ENCODE measurements around the gene ATP5PD.

Gene ATP5PD

DNA sequence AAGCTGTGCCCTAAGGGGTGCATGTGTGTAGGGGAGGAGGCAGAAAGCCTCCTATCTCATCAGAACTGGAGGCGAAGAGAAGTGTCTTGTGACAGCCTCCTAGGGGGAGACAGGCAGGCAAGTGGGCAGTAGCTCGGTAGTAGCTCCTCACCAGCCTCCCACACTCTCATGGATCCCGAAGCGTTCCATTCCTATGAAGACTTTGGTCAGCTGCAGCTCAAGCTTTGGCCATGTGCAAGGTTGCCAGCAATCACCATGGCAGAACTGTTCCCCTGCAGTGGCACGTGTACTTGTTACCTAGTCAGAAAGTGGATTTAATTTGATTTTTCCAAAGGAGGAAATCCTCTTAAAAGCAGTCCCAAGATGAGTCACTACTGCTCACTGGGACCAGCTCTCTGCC lies 27.6 kb downstream of the ATP5PD start:
- no peak overlapping the region for H3K4me3 ChIP-seq (replicated peaks; ENCODE audit: low read depth, low read length)
- TF ChIP-seq, protein P1, sequence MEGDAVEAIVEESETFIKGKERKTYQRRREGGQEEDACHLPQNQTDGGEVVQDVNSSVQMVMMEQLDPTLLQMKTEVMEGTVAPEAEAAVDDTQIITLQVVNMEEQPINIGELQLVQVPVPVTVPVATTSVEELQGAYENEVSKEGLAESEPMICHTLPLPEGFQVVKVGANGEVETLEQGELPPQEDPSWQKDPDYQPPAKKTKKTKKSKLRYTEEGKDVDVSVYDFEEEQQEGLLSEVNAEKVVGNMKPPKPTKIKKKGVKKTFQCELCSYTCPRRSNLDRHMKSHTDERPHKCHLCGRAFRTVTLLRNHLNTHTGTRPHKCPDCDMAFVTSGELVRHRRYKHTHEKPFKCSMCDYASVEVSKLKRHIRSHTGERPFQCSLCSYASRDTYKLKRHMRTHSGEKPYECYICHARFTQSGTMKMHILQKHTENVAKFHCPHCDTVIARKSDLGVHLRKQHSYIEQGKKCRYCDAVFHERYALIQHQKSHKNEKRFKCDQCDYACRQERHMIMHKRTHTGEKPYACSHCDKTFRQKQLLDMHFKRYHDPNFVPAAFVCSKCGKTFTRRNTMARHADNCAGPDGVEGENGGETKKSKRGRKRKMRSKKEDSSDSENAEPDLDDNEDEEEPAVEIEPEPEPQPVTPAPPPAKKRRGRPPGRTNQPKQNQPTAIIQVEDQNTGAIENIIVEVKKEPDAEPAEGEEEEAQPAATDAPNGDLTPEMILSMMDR (IDR thresholded peaks at IDR 0.05; ENCODE audit: low read depth, low read length, missing control alignments): no peak
- no peak for DNase-seq (ENCODE audit: extremely low read depth, low read depth)

DNA sequence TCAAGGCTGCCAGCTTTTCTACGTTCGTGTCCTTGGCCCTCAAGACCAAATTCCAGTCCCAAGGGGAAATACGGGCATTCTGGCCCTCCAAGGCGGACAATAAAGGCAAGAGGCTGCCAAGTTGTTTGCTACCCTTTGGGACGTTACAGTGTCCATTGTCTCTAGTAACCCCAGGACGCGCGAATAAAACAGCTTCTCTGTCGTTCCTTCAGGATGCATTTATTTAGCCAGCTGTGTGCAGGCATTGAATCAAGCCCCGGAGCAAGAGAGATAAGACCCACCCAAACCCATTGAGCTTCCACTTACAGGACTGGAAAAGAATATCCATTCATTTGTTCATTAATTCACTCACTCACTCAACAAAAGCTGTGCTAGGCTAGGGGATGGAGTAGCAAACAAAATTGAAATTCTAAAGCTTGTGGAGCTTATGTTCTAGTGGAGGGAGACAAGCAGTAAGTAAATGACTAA lies 33.6 kb downstream of the ATP5PD start:
- TF ChIP-seq, protein P1 (IDR thresholded peaks at IDR 0.05; ENCODE audit: low read depth, low read length, missing control alignments): no peak
- peak overlapping the region; percentile 92 for H3K4me3 ChIP-seq (replicated peaks; ENCODE audit: low read depth, low read length)
- no peak for DNase-seq (ENCODE audit: extremely low read depth, low read depth)

DNA sequence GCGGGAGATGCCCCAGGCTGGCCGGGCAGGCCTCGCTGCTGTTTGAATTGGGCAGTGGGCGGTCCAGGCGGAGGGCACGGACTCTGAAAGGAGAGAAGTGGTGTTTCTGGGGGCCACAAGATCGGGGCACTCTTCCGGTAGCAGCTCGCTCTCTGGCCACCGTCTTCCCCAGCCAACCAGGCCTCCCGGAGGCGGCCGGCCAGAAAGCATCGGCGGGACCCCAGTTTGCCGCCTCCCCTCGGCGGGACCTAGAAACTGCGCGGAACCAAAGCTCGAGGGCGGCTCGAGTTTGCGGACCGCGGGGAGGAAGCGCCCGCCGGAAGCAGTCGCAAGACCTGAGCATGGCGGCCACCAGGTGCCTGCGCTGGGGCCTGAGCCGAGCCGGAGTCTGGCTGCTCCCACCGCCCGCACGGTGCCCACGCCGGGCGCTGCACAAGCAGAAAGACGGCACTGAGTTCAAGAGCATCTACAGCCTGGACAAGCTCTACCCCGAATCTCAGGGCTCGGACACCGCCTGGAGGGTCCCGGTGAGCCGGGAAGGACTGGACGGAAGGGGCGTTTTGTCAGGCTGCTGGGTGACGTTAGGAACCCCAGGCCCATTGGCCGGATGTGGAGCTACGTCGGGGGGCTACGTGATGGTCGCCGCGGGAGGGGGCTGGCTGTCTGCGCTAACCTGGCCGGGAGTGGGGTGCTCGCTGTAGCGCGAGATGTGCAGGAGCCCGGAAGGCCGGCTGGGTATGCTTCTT lies 34.2 kb downstream of the ATP5PD start, which contains the start of gene MRPL58:
MRPL58 (plus strand) TSS at position 325 of the 746 bp plus-strand sequence; CDS start at position 342, 17 bp downstream.
- peak within 1 kb of the TSS; percentile 92 for H3K4me3 ChIP-seq (replicated peaks; ENCODE audit: low read depth, low read length)
- TF ChIP-seq, protein P1 (IDR thresholded peaks at IDR 0.05; ENCODE audit: low read depth, low read length, missing control alignments): peak; percentile 39
- peak; percentile 56 for DNase-seq (ENCODE audit: extremely low read depth, low read depth)

DNA sequence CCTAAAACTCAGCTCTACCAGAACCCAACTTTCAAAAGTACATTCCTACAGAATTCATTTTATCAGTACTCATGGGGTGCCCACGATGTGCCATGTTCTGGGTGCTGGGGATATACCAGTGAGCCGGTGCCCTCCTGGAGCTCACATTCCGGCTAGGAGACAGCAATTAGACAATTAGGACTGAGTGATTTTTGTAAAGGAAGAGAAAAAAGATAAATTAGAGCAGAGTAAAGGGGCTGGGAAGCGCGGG lies 34.7 kb downstream of the ATP5PD start:
- DNase-seq (ENCODE audit: extremely low read depth, low read depth): no peak
- TF ChIP-seq, protein P1 (IDR thresholded peaks at IDR 0.05; ENCODE audit: low read depth, low read length, missing control alignments): no peak
- peak overlapping the region; percentile 92 for H3K4me3 ChIP-seq (replicated peaks; ENCODE audit: low read depth, low read length)

DNA sequence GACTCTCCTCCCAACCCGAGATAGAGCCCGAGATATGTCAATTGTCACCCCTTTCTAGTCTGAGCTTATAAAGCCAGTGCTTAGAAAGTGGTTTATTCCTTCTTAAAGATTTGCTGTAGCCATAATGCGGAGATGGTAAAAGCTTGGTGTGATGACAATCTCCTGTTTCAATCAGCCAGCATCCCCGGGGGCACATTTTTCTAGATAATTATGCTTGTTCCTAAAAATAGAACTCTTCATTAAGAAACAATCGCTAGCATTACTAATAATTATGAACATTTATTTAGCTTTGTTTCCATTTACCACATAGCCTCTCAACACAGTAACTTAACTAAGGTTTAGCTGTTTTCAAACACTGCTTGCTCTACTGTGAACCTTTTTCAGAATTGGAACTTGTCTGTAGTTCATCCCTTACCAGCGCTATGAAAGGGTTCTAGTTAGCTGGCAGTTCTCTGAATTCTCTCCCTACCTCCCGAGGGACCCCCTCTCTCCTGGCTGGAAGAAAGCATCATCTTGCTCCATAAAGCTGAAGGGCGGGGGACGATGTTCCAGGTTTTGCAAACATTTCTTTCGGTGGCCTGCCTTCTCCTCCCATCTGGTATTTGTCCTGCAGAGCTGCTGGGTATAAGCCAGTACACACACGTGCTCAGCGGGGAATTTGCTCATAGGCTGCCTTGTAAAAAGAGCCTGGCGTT lies 35.2 kb downstream of the ATP5PD start:
- TF ChIP-seq, protein P1 (IDR thresholded peaks at IDR 0.05; ENCODE audit: low read depth, low read length, missing control alignments): no peak
- peak; percentile 61 for DNase-seq (ENCODE audit: extremely low read depth, low read depth)
- H3K4me3 ChIP-seq (replicated peaks; ENCODE audit: low read depth, low read length): peak overlapping the region; percentile 92

DNA sequence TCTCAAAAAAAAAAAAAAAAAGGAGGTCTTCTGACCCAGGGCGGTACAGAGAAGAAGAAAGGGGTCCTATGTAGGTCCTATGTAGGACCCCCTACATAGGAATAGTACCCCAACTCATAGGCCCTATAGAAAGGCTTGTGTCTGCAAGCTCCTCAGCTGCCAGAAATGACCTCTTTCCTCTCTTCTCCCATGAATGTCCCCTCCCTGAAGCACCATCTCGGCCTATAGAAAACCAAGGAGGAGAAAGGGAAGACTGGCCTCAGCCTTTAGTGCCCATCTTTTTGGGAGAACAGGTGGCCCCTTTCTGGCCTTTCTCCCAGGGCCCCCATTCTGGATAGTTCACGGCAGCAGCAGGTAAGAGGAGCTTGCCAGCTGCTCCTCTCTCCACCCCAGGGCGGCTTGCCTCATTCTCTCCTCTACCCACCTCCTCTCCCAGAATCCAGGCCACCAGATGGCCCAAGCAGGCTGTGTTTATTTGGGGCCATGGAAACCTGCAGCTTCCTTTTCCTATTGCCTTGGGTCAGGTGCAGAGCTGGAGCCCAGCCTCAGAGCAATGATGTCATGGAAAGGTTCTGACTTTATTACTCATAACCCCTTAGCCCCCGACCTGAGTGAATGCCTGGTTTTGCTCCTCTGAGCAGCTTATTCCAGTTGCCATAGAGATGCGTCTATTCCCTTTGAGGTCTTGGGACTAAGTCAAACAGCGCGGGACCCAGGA lies 35.9 kb downstream of the ATP5PD start:
- no peak for DNase-seq (ENCODE audit: extremely low read depth, low read depth)
- no peak overlapping the region for H3K4me3 ChIP-seq (replicated peaks; ENCODE audit: low read depth, low read length)
- TF ChIP-seq, protein P1 (IDR thresholded peaks at IDR 0.05; ENCODE audit: low read depth, low read length, missing control alignments): no peak
